ENCODE results near the gene PABPN1L. TPM values are rescaled to one million over a fixed set of nuclear protein-coding genes. Genes with fewer than 3 reads are reported as not detected.

PABPN1L gene, protein sequence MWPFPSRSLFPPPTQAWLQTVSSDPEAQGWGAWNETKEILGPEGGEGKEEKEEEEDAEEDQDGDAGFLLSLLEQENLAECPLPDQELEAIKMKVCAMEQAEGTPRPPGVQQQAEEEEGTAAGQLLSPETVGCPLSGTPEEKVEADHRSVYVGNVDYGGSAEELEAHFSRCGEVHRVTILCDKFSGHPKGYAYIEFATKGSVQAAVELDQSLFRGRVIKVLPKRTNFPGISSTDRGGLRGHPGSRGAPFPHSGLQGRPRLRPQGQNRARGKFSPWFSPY
- total RNA-seq (1 to 10 TPM in 1 of 7 donors, under 1 TPM in 2, not detected in 4; 0.72 to 1.3 (median 0.85) TPM), polyA plus RNA-seq (under 1 TPM; 0.26 to 0.67 (median 0.29) TPM)
- long read RNA-seq, donor 1, result 0 reads
- long read RNA-seq, donor 2, result 0 reads

DNA sequence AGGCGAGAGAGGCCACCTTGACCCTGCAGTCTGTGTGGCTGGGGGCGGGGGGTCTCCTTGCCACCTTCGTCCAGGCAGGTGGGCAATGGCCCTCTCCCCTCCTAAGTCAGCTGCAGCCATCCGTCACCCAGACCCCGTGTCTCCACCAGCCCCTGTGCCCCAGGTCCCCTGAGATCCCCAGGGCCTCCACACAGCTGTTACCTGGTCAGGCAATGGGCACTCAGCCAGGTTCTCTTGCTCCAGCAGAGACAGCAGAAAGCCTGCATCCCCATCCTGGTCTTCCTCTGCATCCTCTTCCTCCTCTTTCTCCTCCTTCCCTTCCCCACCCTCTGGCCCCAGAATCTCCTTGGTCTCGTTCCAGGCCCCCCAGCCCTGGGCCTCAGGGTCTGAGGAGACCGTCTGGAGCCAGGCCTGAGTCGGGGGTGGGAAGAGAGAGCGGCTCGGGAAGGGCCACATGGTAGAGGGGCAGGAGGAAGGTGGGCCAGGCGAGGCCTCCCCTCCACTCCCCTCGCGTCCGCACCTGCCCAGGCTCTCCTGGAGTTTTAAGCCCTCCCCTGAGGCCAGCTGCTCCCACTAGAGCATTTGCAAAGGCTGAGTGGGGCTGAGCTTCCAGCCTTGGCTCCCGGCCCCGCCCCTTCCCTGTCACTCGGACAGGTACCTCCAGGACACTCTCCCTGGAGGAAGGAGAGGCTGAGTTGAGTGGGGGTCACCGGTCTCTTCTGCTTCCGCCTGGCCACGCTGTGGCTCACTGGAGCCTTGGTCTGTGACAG lies at the start of gene PABPN1L:
Gene PABPN1L, minus strand, starts transcription at position 510 of the 770 bp plus-strand sequence. Its CDS starts 54 bp downstream, at position 456.
- H3K9me3 ChIP-seq, result no peaks in the 10 kb centered on the region
- peaks cover 0 to 25% (median 19%) of the 10 kb centered on the region in 6 donors for H3K36me3 ChIP-seq
- H3K27me3 ChIP-seq (replicated peaks in 1 of 7), result peaks cover 0 to 31% (median 11%) of the 10 kb centered on the region in 7 donors
- no peak within 1 kb of the TSS for H3K27ac ChIP-seq
- no peak within 1 kb of the TSS for H3K4me3 ChIP-seq
- TF ChIP-seq, protein P1, sequence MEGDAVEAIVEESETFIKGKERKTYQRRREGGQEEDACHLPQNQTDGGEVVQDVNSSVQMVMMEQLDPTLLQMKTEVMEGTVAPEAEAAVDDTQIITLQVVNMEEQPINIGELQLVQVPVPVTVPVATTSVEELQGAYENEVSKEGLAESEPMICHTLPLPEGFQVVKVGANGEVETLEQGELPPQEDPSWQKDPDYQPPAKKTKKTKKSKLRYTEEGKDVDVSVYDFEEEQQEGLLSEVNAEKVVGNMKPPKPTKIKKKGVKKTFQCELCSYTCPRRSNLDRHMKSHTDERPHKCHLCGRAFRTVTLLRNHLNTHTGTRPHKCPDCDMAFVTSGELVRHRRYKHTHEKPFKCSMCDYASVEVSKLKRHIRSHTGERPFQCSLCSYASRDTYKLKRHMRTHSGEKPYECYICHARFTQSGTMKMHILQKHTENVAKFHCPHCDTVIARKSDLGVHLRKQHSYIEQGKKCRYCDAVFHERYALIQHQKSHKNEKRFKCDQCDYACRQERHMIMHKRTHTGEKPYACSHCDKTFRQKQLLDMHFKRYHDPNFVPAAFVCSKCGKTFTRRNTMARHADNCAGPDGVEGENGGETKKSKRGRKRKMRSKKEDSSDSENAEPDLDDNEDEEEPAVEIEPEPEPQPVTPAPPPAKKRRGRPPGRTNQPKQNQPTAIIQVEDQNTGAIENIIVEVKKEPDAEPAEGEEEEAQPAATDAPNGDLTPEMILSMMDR (IDR thresholded peaks at IDR 0.05 in 8 of 11, conservative IDR thresholded peaks at IDR 0.05 in 3 of 11), result no peak
- TF ChIP-seq POLR2AphosphoS5 (IDR thresholded peaks at IDR 0.05), result no peak
- TF ChIP-seq POLR2A (IDR thresholded peaks at IDR 0.05), result no peak
- intact Hi-C loops (cut with DNase I; ENCODE audit: low total_unique reads), result no loop called here
- 78 to 85% (median 81%) methylated on average over 9 to 20 of the region's 20 CpGs for WGBS, 5 donors
- H3K4me1 ChIP-seq, result peaks cover 0 to 17% (median 12%) of the 10 kb centered on the region in 6 donors
- no peak for DNase-seq

DNA sequence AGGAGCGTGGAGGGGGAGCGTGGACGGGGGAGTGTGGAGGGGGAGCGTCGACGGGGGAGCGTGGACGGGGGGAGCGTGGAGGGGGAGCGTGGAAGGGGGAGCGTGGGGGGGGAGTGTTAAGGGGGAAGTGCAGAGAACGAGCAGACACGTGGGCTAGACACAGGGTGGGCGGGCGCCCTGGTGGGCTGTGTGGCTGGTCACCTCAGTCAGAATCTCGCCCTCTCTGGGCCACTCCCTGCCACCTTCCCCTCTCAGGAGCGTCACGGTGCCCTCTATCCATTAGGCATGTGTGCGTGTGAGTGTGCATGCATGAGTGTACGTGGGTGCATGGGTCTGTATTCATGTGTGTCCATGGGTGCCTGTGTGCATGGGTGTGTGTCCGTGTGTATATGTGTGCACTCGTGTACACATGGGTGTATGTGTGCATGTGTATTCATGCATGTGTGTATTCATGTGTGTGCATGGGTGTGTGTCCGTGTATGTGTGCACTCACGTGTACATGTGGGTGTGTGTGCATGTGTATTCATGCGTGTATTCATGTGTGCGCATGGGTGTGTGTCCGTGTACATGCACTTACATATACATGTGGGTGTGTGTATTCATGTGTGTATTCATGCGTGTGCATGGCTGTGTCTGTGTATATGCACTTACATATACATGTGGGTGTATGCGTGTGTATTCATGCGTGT lies 49.3 kb upstream of the PABPN1L start:
- Histone ChIP-seq H3K4me1 (peaks cover 17 to 86% (median 58%) of the 10 kb centered on the region in 6 donors), H3K27me3 (replicated peaks in 1 of 7) (no peaks in the 10 kb centered on the region), H3K36me3 (peaks cover 0 to 36% (median 0%) of the 10 kb centered on the region in 6 donors), H3K27ac (no peak overlapping the region), H3K4me3 (no peak overlapping the region), H3K9me3 (no peaks in the 10 kb centered on the region)
- WGBS, 5 donors, result 83 to 91% (median 85%) methylated on average over 23 to 30 of the region's 30 CpGs
- DNase-seq, result no peak
- intact Hi-C loops (cut with DNase I; ENCODE audit: low total_unique reads), result no loop called here
- TF ChIP-seq, protein P1 (IDR thresholded peaks at IDR 0.05 in 8 of 11, conservative IDR thresholded peaks at IDR 0.05 in 3 of 11), result no peak
- TF ChIP-seq POLR2A (IDR thresholded peaks at IDR 0.05) (no peak), POLR2AphosphoS5 (IDR thresholded peaks at IDR 0.05) (no peak)

DNA sequence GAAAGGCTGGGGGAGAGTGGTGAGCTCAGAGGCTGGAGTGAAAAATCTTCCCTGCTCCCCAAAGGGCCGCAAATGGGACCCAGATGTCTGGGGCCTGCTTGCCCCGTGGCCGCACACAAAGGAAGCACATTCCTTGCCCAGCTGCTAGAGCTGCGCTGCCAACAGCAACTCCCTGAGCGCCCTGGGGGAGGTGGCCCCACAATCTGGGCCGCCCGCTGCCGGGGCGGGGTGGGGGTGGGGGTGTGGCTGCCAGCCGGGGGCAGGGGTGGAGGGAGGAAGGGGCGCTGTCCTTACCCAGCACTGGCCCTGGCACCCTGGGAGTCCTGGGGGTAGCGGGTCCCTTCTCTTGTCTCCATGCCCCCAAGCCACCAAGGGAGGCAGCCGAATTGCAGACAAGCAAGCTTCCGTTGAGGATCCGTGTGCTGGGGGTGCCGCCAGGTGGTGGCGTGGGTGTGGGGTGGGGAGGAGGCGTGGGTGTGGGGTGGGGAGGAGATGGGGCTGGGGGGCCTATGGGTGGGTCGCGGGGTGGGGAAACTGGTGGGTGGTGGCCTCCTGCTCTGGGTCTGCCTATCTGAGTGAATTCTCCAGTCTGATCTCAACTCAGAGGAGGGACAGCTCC lies 48.4 kb upstream of the PABPN1L start:
- WGBS, 5 donors, result 61 to 78% (median 69%) methylated on average over 12 to 20 of the region's 20 CpGs

More for the DNA sequence above, 48.4 kb upstream of the PABPN1L start:
- no peaks in the 10 kb centered on the region for H3K27me3 ChIP-seq (replicated peaks in 1 of 7)
- intact Hi-C loops (cut with DNase I; ENCODE audit: low total_unique reads), result no loop called here
- H3K4me3 ChIP-seq, result no peak overlapping the region
- TF ChIP-seq, protein P1 (IDR thresholded peaks at IDR 0.05 in 8 of 11, conservative IDR thresholded peaks at IDR 0.05 in 3 of 11), result no peak
- TF ChIP-seq POLR2AphosphoS5 (IDR thresholded peaks at IDR 0.05) (no peak), POLR2A (IDR thresholded peaks at IDR 0.05) (no peak)
- H3K36me3 ChIP-seq, result peaks cover 0 to 36% (median 0%) of the 10 kb centered on the region in 6 donors
- H3K4me1 ChIP-seq, result peaks cover 14 to 85% (median 56%) of the 10 kb centered on the region in 6 donors
- H3K9me3 ChIP-seq, result no peaks in the 10 kb centered on the region
- no peak for DNase-seq
- peak overlapping the region in 3 of 8 donors; percentile 2 to 33 (median 22) for H3K27ac ChIP-seq
